Lower lobe of right lung (tissue), 2 donors: Measurements from ENCODE around the gene CAPN3. TPM values are rescaled to one million over a fixed set of nuclear protein-coding genes. Genes with fewer than 3 reads are reported as not detected.

ENCODE experiments used
- ATAC-seq, 2 donors: fragments of 200-7000 bp; cut with Tn5 transposase; one replicate each; pipeline ENCODE4 v1.9.1; 2020 to 2022; ENCODE audit warnings: mild to moderate bottlenecking in 2 of 2, moderate library complexity in 2 of 2
- DNase-seq: peaks from one replicate; pipeline ENCODE4 v3.0.0-alpha.2; 2020
- H3K27ac ChIP-seq: fragments of 200-600 bp; one replicate; pipeline ENCODE4 v1.8.0; 2022
- H3K27me3 ChIP-seq: fragments of 200-600 bp; one replicate; pipeline ENCODE4 v1.8.0; 2022; ENCODE audit warnings: low read depth
- H3K36me3 ChIP-seq: fragments of 200-600 bp; one replicate; pipeline ENCODE4 v1.8.0; 2022; ENCODE audit warnings: mild to moderate bottlenecking
- H3K4me1 ChIP-seq: fragments of 200-600 bp; one replicate; pipeline ENCODE4 v1.8.0; 2022
- H3K4me3 ChIP-seq: fragments of 200-600 bp; one replicate; pipeline ENCODE4 v1.8.0; 2022; ENCODE audit warnings: mild to moderate bottlenecking
- H3K9me3 ChIP-seq: fragments of 200-600 bp; one replicate; pipeline ENCODE4 v1.8.0; 2022
- intact Hi-C: fragments of 100-400 bp; cut with DNase I; formaldehyde crosslinking; loops from one replicate; pipeline ENCODE4 v1.11.0; 2022
- total RNA-seq: library from RNA; stranded (reverse); fragmentation: NEBNext Ultra II Directional; extraction: Animal tissue kit (Norgen Biotek cat#: 25700); gene quantifications from one replicate; pipeline ENCODE4 v1.2.1, GENCODE V29; 2021
- TF ChIP-seq, protein P1 (sequence below): fragments of 200-600 bp; IDR thresholded peaks from one replicate; pipeline ENCODE4 v1.8.0; 2022; ENCODE audit warnings: antibody characterized with exemption, mild to moderate bottlenecking
- donor health status: DM: no; HTN: yes; CAD: no; lungs with severe emphysema.

Gene CAPN3
- total RNA-seq, 1 donor from 2014 or later = 47.2 TPM

DNA sequence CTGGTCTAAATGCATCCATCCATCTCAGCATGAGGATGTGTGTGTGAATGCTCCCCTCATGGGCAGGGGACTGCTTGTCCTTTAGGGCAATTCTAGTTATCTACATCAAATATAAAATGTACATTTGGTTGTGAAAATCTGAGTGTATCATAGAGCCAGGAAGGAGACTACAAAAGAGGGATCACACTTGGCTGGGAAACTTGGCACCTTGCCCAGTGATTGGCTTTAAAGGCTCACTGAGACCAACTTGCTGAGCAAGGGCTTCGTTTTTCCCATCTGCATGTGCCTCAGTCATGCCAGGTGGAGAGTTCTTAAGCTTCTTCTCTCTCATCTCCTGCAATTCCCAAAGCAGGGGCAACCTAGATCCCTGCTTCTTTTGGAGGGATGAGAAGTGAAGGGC, 5.2 kb downstream of the CAPN3 start:
- ATAC-seq = no peak
- Histone ChIP-seq H3K4me1 (peaks cover 20% of the 10 kb centered on the region), H3K9me3 (no peaks in the 10 kb centered on the region), H3K36me3 (peaks cover 20% of the 10 kb centered on the region), H3K4me3 (no peak overlapping the region), H3K27me3 (no peaks in the 10 kb centered on the region), H3K27ac (no peak overlapping the region)
- TF ChIP-seq, protein P1, sequence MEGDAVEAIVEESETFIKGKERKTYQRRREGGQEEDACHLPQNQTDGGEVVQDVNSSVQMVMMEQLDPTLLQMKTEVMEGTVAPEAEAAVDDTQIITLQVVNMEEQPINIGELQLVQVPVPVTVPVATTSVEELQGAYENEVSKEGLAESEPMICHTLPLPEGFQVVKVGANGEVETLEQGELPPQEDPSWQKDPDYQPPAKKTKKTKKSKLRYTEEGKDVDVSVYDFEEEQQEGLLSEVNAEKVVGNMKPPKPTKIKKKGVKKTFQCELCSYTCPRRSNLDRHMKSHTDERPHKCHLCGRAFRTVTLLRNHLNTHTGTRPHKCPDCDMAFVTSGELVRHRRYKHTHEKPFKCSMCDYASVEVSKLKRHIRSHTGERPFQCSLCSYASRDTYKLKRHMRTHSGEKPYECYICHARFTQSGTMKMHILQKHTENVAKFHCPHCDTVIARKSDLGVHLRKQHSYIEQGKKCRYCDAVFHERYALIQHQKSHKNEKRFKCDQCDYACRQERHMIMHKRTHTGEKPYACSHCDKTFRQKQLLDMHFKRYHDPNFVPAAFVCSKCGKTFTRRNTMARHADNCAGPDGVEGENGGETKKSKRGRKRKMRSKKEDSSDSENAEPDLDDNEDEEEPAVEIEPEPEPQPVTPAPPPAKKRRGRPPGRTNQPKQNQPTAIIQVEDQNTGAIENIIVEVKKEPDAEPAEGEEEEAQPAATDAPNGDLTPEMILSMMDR = no peak
- intact Hi-C loops = no loop called here
- no peak for DNase-seq

DNA sequence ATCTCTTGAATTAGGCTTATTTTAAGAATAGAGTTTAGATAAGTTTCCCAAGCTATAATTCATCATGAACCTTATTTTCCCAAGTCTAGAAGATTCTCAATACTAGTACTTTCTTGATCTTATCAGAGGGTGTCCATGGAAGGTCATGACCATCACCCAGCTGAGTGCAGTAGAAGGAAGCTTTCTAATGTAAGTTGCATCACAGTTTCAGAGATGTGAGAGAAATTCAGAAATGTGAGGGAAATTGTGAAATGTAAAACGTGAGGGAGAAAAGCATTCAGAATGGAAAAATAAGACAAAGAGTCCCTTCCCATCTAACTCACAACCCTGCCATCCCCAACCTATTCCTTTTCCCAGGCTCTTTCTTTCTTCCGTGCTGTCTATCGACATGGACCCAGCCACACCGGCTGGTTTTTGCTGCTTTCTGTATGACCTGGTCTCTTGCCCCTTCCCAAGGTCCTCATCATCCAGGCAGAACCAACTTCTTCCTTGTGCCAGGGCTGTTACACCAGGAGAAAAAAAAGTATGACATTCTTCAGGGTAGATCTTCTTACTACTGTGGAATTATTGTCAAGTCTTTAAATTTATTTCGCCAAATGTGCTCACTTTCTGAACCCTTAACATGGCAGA, 6.7 kb downstream of the CAPN3 start:
- no peaks in the 10 kb centered on the region for H3K27me3 ChIP-seq
- ATAC-seq = no peak
- no peaks in the 10 kb centered on the region for H3K9me3 ChIP-seq
- DNase-seq = no peak
- H3K4me1 ChIP-seq = peaks cover 20% of the 10 kb centered on the region
- peaks cover 6% of the 10 kb centered on the region for H3K36me3 ChIP-seq
- intact Hi-C loops = no loop called here
- H3K4me3 ChIP-seq = no peak overlapping the region
- H3K27ac ChIP-seq = no peak overlapping the region
- TF ChIP-seq, protein P1 = no peak

DNA sequence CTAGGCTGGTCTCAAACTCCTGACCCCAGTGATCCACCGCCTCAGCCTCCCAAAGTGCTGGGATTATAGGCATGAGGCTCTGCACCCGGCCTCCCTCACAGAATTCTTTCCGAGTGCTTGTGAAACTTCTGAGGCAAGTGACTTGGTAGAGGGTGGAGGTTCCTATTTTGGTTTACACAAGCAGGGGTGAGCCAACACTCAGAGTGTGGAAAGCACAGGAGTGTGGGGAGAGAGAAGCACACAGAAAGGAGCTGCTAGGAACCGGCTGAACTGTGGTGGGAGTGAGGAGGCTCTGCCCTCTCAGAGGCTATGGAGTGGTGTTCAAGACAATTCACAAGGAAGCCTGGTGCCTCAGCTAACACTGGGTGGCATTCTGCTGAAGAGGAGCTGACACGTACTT, 7.7 kb downstream of the CAPN3 start:
- Histone ChIP-seq H3K4me3 (no peak overlapping the region), H3K4me1 (peaks cover 20% of the 10 kb centered on the region), H3K36me3 (no peaks in the 10 kb centered on the region), H3K27me3 (no peaks in the 10 kb centered on the region), H3K9me3 (no peaks in the 10 kb centered on the region), H3K27ac (no peak overlapping the region)
- TF ChIP-seq, protein P1 = no peak
- ATAC-seq (peak; percentile 90 to 91), DNase-seq (peak; percentile 70)
- intact Hi-C loops = no loop called here

- H3K4me3 ChIP-seq = no peak overlapping the region
- TF ChIP-seq, protein P1 = no peak
- H3K4me1 ChIP-seq = peaks cover 20% of the 10 kb centered on the region
- no peaks in the 10 kb centered on the region for H3K9me3 ChIP-seq
- H3K27ac ChIP-seq = no peak overlapping the region
- H3K27me3 ChIP-seq = no peaks in the 10 kb centered on the region
- ATAC-seq = no peak
- DNase-seq = no peak
- intact Hi-C loops = no loop called here
- H3K36me3 ChIP-seq = no peaks in the 10 kb centered on the region
Observed at GRCh38 chr15:42368096-42368495, 8.8 kb downstream of the CAPN3 start.

DNA sequence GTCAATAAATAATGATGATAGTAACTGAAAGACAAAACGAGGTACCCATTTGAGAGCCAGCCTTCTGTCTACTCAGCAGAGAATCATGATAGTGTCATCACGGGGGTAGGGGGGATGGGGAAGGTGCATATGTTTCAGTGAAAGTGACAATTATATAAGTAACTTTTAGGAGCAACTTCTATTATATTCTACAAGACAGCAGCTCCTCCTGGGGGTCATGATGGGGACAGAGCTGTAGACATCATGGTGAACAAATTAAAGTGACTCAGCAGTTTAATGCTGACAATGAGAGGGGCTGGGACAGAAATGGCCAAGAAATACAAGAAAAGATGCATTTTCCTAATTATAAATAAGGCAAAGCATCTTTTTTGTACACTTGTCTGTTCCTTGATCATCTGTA, 11.8 kb downstream of the CAPN3 start:
- Histone ChIP-seq H3K4me1 (peaks cover 20% of the 10 kb centered on the region), H3K36me3 (no peaks in the 10 kb centered on the region), H3K4me3 (no peak overlapping the region), H3K27ac (no peak overlapping the region), H3K27me3 (no peaks in the 10 kb centered on the region), H3K9me3 (no peaks in the 10 kb centered on the region)
- ATAC-seq (no peak), DNase-seq (no peak)
- TF ChIP-seq, protein P1 = no peak
- intact Hi-C loops = no loop called here

- Histone ChIP-seq H3K9me3 (peaks cover 10% of the 10 kb centered on the region), H3K27me3 (no peaks in the 10 kb centered on the region), H3K4me1 (no peaks in the 10 kb centered on the region), H3K36me3 (no peaks in the 10 kb centered on the region), H3K27ac (no peak overlapping the region), H3K4me3 (no peak overlapping the region)
- intact Hi-C loops = no loop called here
- DNase-seq (no peak), ATAC-seq (no peak)
- TF ChIP-seq, protein P1 = no peak
Observed at GRCh38 chr15:42373274-42373673, 14.0 kb downstream of the CAPN3 start.
